GM23248 (cell line): ENCODE data around the gene ARHGAP24. TPM values are rescaled to one million over a fixed set of nuclear protein-coding genes. Genes with fewer than 3 reads are reported as not detected.
"Not testable (repeated sequence)": the region's sequence is repeated elsewhere in the genome, so short reads cannot be mapped to it uniquely, and the experiment has no call there.

Experiments
- DNase-seq: peaks from one replicate; pipeline ENCODE4 v3.0.0-alpha.2; 2015
- H2AFZ ChIP-seq: fragments of 200-600 bp; sonication (generic); 2 replicates; pipeline ENCODE4 v1.6.1; 2016; ENCODE audit warnings: antibody characterized with exemption
- H3F3A ChIP-seq: fragments of 200-600 bp; sonication (generic); 2 replicates; pipeline ENCODE4 v1.6.1; 2016; ENCODE audit warnings: mild to moderate bottlenecking, antibody characterized with exemption, mixed run types; ENCODE audit not compliant: insufficient read depth
- H3K27ac ChIP-seq: fragments of 200-600 bp; sonication (generic); 2 replicates; pipeline ENCODE4 v1.5.1; 2016; ENCODE audit warnings: mild to moderate bottlenecking
- H3K27me3 ChIP-seq: fragments of 200-600 bp; sonication (generic); replicated peaks from 2 replicates; pipeline ENCODE4 v1.6.1; 2016; ENCODE audit warnings: mild to moderate bottlenecking; ENCODE audit not compliant: insufficient read depth
- H3K36me3 ChIP-seq: fragments of 200-600 bp; sonication (generic); 2 replicates; pipeline ENCODE4 v1.6.1; 2016; ENCODE audit warnings: low read depth, mild to moderate bottlenecking
- H3K4me1 ChIP-seq: fragments of 200-600 bp; sonication (generic); 2 replicates; pipeline ENCODE4 v1.6.1; 2016; ENCODE audit warnings: mild to moderate bottlenecking; ENCODE audit not compliant: insufficient read depth
- H3K4me2 ChIP-seq: fragments of 200-600 bp; sonication (generic); one replicate; pipeline ENCODE4 v1.6.1; 2016; ENCODE audit warnings: mild to moderate bottlenecking; ENCODE audit not compliant: unreplicated experiment
- H3K4me3 ChIP-seq: fragments of 200-600 bp; sonication (generic); 2 replicates; pipeline ENCODE4 v1.5.1; 2016; ENCODE audit warnings: mild to moderate bottlenecking
- H3K79me2 ChIP-seq: fragments of 200-600 bp; sonication (generic); 2 replicates; pipeline ENCODE4 v1.6.1; 2016; ENCODE audit warnings: mild to moderate bottlenecking; ENCODE audit not compliant: insufficient read depth
- H3K9ac ChIP-seq: fragments of 200-600 bp; sonication (generic); 2 replicates; pipeline ENCODE4 v1.6.1; 2016; ENCODE audit warnings: mild to moderate bottlenecking
- H3K9me2 ChIP-seq: fragments of 200-600 bp; sonication (generic); 2 replicates; pipeline ENCODE4 v1.6.1; 2016; ENCODE audit warnings: mixed run types, mild to moderate bottlenecking, moderate library complexity; ENCODE audit not compliant: insufficient read depth
- H3K9me3 ChIP-seq: fragments of 200-600 bp; sonication (generic); one replicate; pipeline ENCODE4 v1.6.1; 2017; ENCODE audit warnings: low read depth
- H4K20me1 ChIP-seq: fragments of 200-600 bp; sonication (generic); 2 replicates; pipeline ENCODE4 v1.6.0; 2016; ENCODE audit not compliant: insufficient read depth
- EZH2 ChIP-seq: fragments of 200-600 bp; sonication (generic); IDR thresholded peaks from 2 replicates; pipeline ENCODE4 v1.6.1; 2018; ENCODE audit warnings: antibody characterized with exemption, mild to moderate bottlenecking; ENCODE audit not compliant: insufficient read depth, poor library complexity, severe bottlenecking
- EZH2phosphoT487 ChIP-seq: fragments of 200-600 bp; sonication (generic); IDR thresholded peaks from 2 replicates; pipeline ENCODE4 v1.6.1; 2018; ENCODE audit warnings: antibody characterized with exemption, moderate library complexity, mild to moderate bottlenecking, low read depth; ENCODE audit not compliant: insufficient read depth
- WGBS, 2 experiments: methylation state at CpG; one replicate each; pipeline ENCODE4 v1.1.6; 2015 to 2017; ENCODE audit warnings: low lambda C conversion rate in 2 of 2, low coverage in 1 of 2; ENCODE audit errors: missing lambda C conversion rate in 2 of 2; 5-methylcytosine and 5-hydroxymethylcytosine counted together
- in situ Hi-C: fragments of 300-500 bp; cut with MboI; formaldehyde crosslinking; loops from 2 replicates; pipeline ENCODE4 v1.15.0; 2020
- polyA plus RNA-seq: library from polyadenylated mRNA; unstranded; fragments of >200 nt; fragmentation: Nextera tagmentation; extraction: Ambion mirVana; gene quantifications from 2 replicates; pipeline ENCODE4 v1.2.1, GENCODE V29; 2016
- total RNA-seq: library from RNA; depleted of rRNA; stranded (reverse); fragments of >200 nt; shearing (Covaris generic); gene quantifications from 2 replicates; pipeline ENCODE4 v1.2.3, GENCODE V29; 2014

ARHGAP24 gene
- total and polyA plus RNA-seq, 2 experiments from 2014 or later, result 24.1 to 31.6 TPM

- no peaks in the 10 kb centered on the region for H3K9me2 ChIP-seq
- no peaks in the 10 kb centered on the region for H3K27me3 ChIP-seq
- no peaks in the 10 kb centered on the region for H3K9me3 ChIP-seq
- no peaks in the 10 kb centered on the region for H3K79me2 ChIP-seq
- in situ Hi-C loops, result no loop called here
- peaks cover 22% of the 10 kb centered on the region; the same call in 1 of the 2 replicates for H3F3A ChIP-seq
- H3K4me1 ChIP-seq, result peaks cover 34% of the 10 kb centered on the region
- TF ChIP-seq EZH2, result no peak
- TF ChIP-seq EZH2phosphoT487, result no peak
- WGBS, 2 experiments, result 68 to 73% methylated on average over 2 of the region's 2 CpGs
- no peaks in the 10 kb centered on the region for H3K36me3 ChIP-seq
- peak overlapping the region; percentile 9 for H3K4me2 ChIP-seq
- no peak overlapping the region for H3K4me3 ChIP-seq
- no peak overlapping the region for H3K27ac ChIP-seq
- no peaks in the 10 kb centered on the region for H4K20me1 ChIP-seq
- peak; percentile 38 for DNase-seq
- no peak overlapping the region for H3K9ac ChIP-seq
- H2AFZ ChIP-seq, result no peak overlapping the region
Observed at GRCh38 chr4:86015412-86016350, 540.7 kb downstream of the ARHGAP24 start.

DNA sequence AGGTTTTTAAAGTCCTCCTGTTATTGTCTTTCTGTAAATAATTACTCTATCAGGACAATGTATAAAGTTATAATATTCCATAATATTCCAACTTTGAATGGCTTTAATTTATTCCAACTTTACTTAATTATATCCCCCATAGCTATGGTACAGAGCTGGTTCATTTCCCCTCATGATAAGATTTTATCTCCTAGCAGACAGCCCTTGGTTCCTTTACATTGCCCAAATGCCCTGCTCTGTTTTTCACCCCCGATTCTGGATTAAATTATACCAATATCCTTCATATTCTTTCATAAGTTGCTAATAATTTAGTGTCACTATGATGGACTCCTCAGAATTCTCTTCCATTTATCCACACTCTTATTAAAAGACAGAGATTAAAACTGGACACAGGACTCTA lies 544.4 kb downstream of the ARHGAP24 start:
- H3K36me3 ChIP-seq, result no peaks in the 10 kb centered on the region
- H2AFZ ChIP-seq, result no peak overlapping the region
- 60 to 67% methylated on average over 1 of the region's 1 CpG for WGBS, 2 experiments
- H3K4me3 ChIP-seq, result no peak overlapping the region
- in situ Hi-C loops, result no loop called here
- H3K27me3 ChIP-seq, result no peaks in the 10 kb centered on the region
- 0 out of 2 replicates have a peak, but pooled peaks cover 6% of the 10 kb centered on the region for H3F3A ChIP-seq
- TF ChIP-seq EZH2phosphoT487 (no peak), EZH2 (no peak)
- peaks cover 10% of the 10 kb centered on the region for H3K4me1 ChIP-seq
- no peaks in the 10 kb centered on the region for H3K9me2 ChIP-seq
- H3K4me2 ChIP-seq, result no peak overlapping the region
- no peaks in the 10 kb centered on the region for H3K79me2 ChIP-seq
- no peaks in the 10 kb centered on the region for H4K20me1 ChIP-seq
- H3K9me3 ChIP-seq, result no peaks in the 10 kb centered on the region
- no peak overlapping the region for H3K27ac ChIP-seq
- no peak overlapping the region for H3K9ac ChIP-seq
- DNase-seq, result no peak

GRCh38 chr4:86019906-86020305 lies 545.0 kb downstream of the ARHGAP24 start:
- no peaks in the 10 kb centered on the region for H3K36me3 ChIP-seq
- H3K27me3 ChIP-seq, result no peaks in the 10 kb centered on the region

GRCh38 chr4:86021671-86022070 lies 546.7 kb downstream of the ARHGAP24 start:
- H3K4me3 ChIP-seq, in situ Hi-C loops, H3K9ac ChIP-seq, H3K9me2 ChIP-seq, H3K27me3 ChIP-seq, DNase-seq, H3K9me3 ChIP-seq, H4K20me1 ChIP-seq, H3K79me2 ChIP-seq, H2AFZ ChIP-seq, H3K4me2 ChIP-seq, H3K27ac ChIP-seq, H3F3A ChIP-seq, H3K36me3 ChIP-seq, H3K4me1 ChIP-seq: not testable (repeated sequence)
- 95 to 100% methylated on average over 3 to 23 of the region's 24 CpGs for WGBS, 2 experiments

More at GRCh38 chr4:86019906-86020305, 545.0 kb downstream of the ARHGAP24 start:
- no peak for TF ChIP-seq EZH2
- TF ChIP-seq EZH2phosphoT487, result no peak
- Histone ChIP-seq H2AFZ (no peak overlapping the region), H3K4me1 (peaks cover 10% of the 10 kb centered on the region), H3K79me2 (no peaks in the 10 kb centered on the region), H3K9me3 (no peaks in the 10 kb centered on the region), H3K9me2 (no peaks in the 10 kb centered on the region), H4K20me1 (no peaks in the 10 kb centered on the region), H3K27ac (no peak overlapping the region), H3F3A (0 out of 2 replicates have a peak, but pooled peaks cover 6% of the 10 kb centered on the region), H3K9ac (no peak overlapping the region), H3K4me3 (no peak overlapping the region), H3K4me2 (no peak overlapping the region)
- no peak for DNase-seq
- in situ Hi-C loops, result no loop called here
